ENCODE results near the gene SCARF2. TPM values are rescaled to one million over a fixed set of nuclear protein-coding genes. Genes with fewer than 3 reads are reported as not detected.

Gene SCARF2
- total and polyA plus RNA-seq, 2 donors from 2014 or later, result 5.0 to 12.3 TPM

- no peak for FAIRE-seq
- Histone ChIP-seq H3K27me3 (ENCODE audit: control insufficient read depth, insufficient read depth, low read length) (no peaks in the 10 kb centered on the region), H3K27ac (ENCODE audit: low read depth in 2 of 2, low read length in 2 of 2) (peak overlapping the region; percentile 45 to 51), H3K9me3 (ENCODE audit: control insufficient read depth in 2 of 3, insufficient read depth in 1 of 3, low read length in 3 of 3) (no peaks in the 10 kb centered on the region), H3K4me1 (ENCODE audit: control insufficient read depth in 2 of 3, insufficient read depth in 2 of 3, low read depth in 1 of 3, low read length in 3 of 3) (peaks cover 0 to 19% (median 3%) of the 10 kb centered on the region in 3 donors), H3K36me3 (ENCODE audit: control insufficient read depth in 2 of 3, insufficient read depth in 3 of 3, low read length in 3 of 3) (no peaks in the 10 kb centered on the region), H3K9ac (ENCODE audit: low read length in 3 of 3) (peak overlapping the region; percentile 2 to 58 (median 40)), H3K4me3 (ENCODE audit: low read length in 3 of 3) (peak overlapping the region; percentile 53 to 81 (median 77))
- intact Hi-C loops (cut with DNase I), result no loop called here
- peak; percentile 46 to 83 (median 61) for DNase-seq
- TF ChIP-seq CTCF (IDR thresholded peaks at IDR 0.05; ENCODE audit: borderline replicate concordance, extremely low read depth, insufficient read depth), result no peak
Observed at GRCh38 chr22:20436768-20437612, 635 bp downstream of the SCARF2 start.

DNA sequence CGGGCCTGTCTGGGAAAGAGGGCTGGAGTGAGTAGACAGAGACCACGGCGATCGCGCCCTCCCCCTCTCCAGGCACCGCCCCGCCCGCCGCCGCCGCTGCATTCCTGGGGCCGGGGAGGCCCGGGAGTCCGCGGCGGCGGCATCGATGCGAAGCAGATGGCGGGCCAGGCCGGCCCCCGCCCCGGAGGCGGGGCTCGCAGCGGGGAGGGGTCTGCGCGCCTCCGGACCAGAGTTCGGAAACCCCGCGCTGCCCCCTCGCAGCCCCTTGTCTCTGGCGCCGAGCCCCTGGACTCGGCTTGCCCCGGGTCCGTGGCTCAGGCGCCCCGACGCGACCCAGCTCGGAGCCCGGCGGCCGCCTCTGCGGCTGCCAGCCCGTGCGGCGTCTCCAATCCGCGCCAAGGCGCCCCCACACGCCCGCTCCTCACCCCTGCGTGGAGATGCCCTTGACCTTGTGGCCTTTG lies 1.3 kb downstream of the SCARF2 start:
- no peak for TF ChIP-seq CTCF (IDR thresholded peaks at IDR 0.05; ENCODE audit: borderline replicate concordance, extremely low read depth, insufficient read depth)
- no peaks in the 10 kb centered on the region for H3K9me3 ChIP-seq (ENCODE audit: control insufficient read depth in 2 of 3, insufficient read depth in 1 of 3, low read length in 3 of 3)
- H3K4me1 ChIP-seq (ENCODE audit: control insufficient read depth in 2 of 3, insufficient read depth in 2 of 3, low read depth in 1 of 3, low read length in 3 of 3), result peaks cover 0 to 20% (median 0%) of the 10 kb centered on the region in 3 donors
- no peak overlapping the region for H3K27ac ChIP-seq (ENCODE audit: low read depth in 2 of 2, low read length in 2 of 2)
- H3K4me3 ChIP-seq (ENCODE audit: low read length in 3 of 3), result peak overlapping the region in 2 of 3 donors; percentile 77 to 81
- FAIRE-seq (no peak), DNase-seq (peak; percentile 71 to 92 (median 84))
- intact Hi-C loops (cut with DNase I), result no loop called here
- H3K36me3 ChIP-seq (ENCODE audit: control insufficient read depth in 2 of 3, insufficient read depth in 3 of 3, low read length in 3 of 3), result no peaks in the 10 kb centered on the region
- no peaks in the 10 kb centered on the region for H3K27me3 ChIP-seq (ENCODE audit: control insufficient read depth, insufficient read depth, low read length)
- H3K9ac ChIP-seq (ENCODE audit: low read length in 3 of 3), result peak overlapping the region in 1 of 3 donors; percentile 67

- H3K4me1 ChIP-seq (ENCODE audit: control insufficient read depth in 2 of 3, insufficient read depth in 2 of 3, low read depth in 1 of 3, low read length in 3 of 3), result peaks cover 0 to 24% (median 0%) of the 10 kb centered on the region in 3 donors
- no peak overlapping the region for H3K27ac ChIP-seq (ENCODE audit: low read depth in 2 of 2, low read length in 2 of 2)
- H3K4me3 ChIP-seq (ENCODE audit: low read length in 3 of 3), result peak overlapping the region; percentile 28 to 81 (median 38)
- intact Hi-C loops (cut with DNase I), result no loop called here
- H3K27me3 ChIP-seq (ENCODE audit: control insufficient read depth, insufficient read depth, low read length), result no peaks in the 10 kb centered on the region
- DNase-seq, result peak in 1 of 5 donors; percentile 64
- no peak for FAIRE-seq
- no peaks in the 10 kb centered on the region for H3K36me3 ChIP-seq (ENCODE audit: control insufficient read depth in 2 of 3, insufficient read depth in 3 of 3, low read length in 3 of 3)
- H3K9me3 ChIP-seq (ENCODE audit: control insufficient read depth in 2 of 3, insufficient read depth in 1 of 3, low read length in 3 of 3), result no peaks in the 10 kb centered on the region
- no peak for TF ChIP-seq CTCF (IDR thresholded peaks at IDR 0.05; ENCODE audit: borderline replicate concordance, extremely low read depth, insufficient read depth)
- H3K9ac ChIP-seq (ENCODE audit: low read length in 3 of 3), result peak overlapping the region in 1 of 3 donors; percentile 67
Observed at GRCh38 chr22:20435436-20436306, 2.0 kb downstream of the SCARF2 start.

All from kidney (tissue), 14 donors.